Liver (tissue), 9 donors: ENCODE data around the gene INHBC. TPM values are rescaled to one million over a fixed set of nuclear protein-coding genes. Genes with fewer than 3 reads are reported as not detected.

Experiments
- DNase-seq: peaks from one replicate; pipeline ENCODE4 v3.0.0-alpha.2; 2017; ENCODE audit warnings: low spot score
- H3K27ac ChIP-seq, 2 donors: one replicate each; pipeline ENCODE4 v1.7.0; 2013; ENCODE audit warnings: inconsistent platforms in 2 of 2, low read length in 2 of 2, control low read depth in 1 of 2, low read depth in 1 of 2, mild to moderate bottlenecking in 1 of 2
- H3K27me3 ChIP-seq, 4 donors: one replicate each; pipeline versions ENCODE4 v1.6.1 to v1.7.0; 2013; ENCODE audit warnings: low read length in 3 of 4, inconsistent platforms in 1 of 4, mild to moderate bottlenecking in 1 of 4, moderate library complexity in 1 of 4; ENCODE audit not compliant: control insufficient read depth in 4 of 4, insufficient read depth in 4 of 4
- H3K36me3 ChIP-seq, 4 donors: one replicate each; pipeline versions ENCODE4 v1.6.1 to v1.7.0; 2013; ENCODE audit warnings: low read length in 3 of 4, mild to moderate bottlenecking in 3 of 4, low read depth in 1 of 4, moderate library complexity in 1 of 4; ENCODE audit not compliant: control insufficient read depth in 4 of 4, insufficient read depth in 3 of 4
- H3K4me1 ChIP-seq, 4 donors: one replicate each; pipeline versions ENCODE4 v1.6.1 to v1.7.0; 2013; ENCODE audit warnings: low read length in 3 of 4, mild to moderate bottlenecking in 3 of 4, moderate library complexity in 1 of 4; ENCODE audit not compliant: control insufficient read depth in 4 of 4, insufficient read depth in 4 of 4
- H3K4me3 ChIP-seq, 3 donors: one replicate each; pipeline versions ENCODE4 v1.6.1 to v1.7.0; 2013; ENCODE audit warnings: low read length in 3 of 3, control low read depth in 1 of 3, low read depth in 1 of 3, mild to moderate bottlenecking in 1 of 3
- H3K9ac ChIP-seq, 2 donors: one replicate each; pipeline ENCODE4 v1.7.0; 2013; ENCODE audit warnings: low read length in 2 of 2, mild to moderate bottlenecking in 2 of 2, moderate library complexity in 2 of 2, control low read depth in 1 of 2, low read depth in 1 of 2
- H3K9me3 ChIP-seq, 4 donors: one replicate each; pipeline versions ENCODE4 v1.6.1 to v1.7.0; 2013; ENCODE audit warnings: low read length in 3 of 4; ENCODE audit not compliant: control insufficient read depth in 4 of 4
- CTCF ChIP-seq: fragments of 150-350 bp; IDR thresholded peaks from 2 replicates; pipeline ENCODE4 v1.5.1; 2017; ENCODE audit warnings: improper control_type of control experiment, low read depth, low read length; ENCODE audit not compliant: missing input control
- EGR1 ChIP-seq, 2 donors: IDR thresholded peaks; 2 replicates each; pipeline ENCODE4 v1.6.1; 2016 to 2018; ENCODE audit warnings: antibody characterized with exemption in 2 of 2, low read depth in 2 of 2
- FOXA1 ChIP-seq: IDR thresholded peaks from 2 replicates; pipeline ENCODE4 v1.6.1; 2016; ENCODE audit warnings: antibody characterized with exemption
- FOXA2 ChIP-seq: IDR thresholded peaks from 2 replicates; pipeline ENCODE4 v1.6.1; 2016; ENCODE audit warnings: antibody characterized with exemption
- GABPA ChIP-seq, 2 donors: IDR thresholded peaks in 1 of 2; conservative IDR thresholded peaks in 1 of 2; 2 replicates each; pipeline ENCODE4 v1.6.1; 2016; ENCODE audit warnings: antibody characterized with exemption in 2 of 2, mild to moderate bottlenecking in 1 of 2, moderate library complexity in 1 of 2
- HNF4A ChIP-seq, 2 donors: conservative IDR thresholded peaks; 2 replicates each; pipeline ENCODE4 v1.6.1; 2016; ENCODE audit warnings: antibody characterized with exemption in 2 of 2, mild to moderate bottlenecking in 2 of 2
- HNF4G ChIP-seq: IDR thresholded peaks from 2 replicates; pipeline ENCODE4 v1.6.1; 2016; ENCODE audit warnings: antibody characterized with exemption
- JUND ChIP-seq, 2 donors: IDR thresholded peaks; 2 replicates each; pipeline ENCODE4 v1.6.1; 2016; ENCODE audit warnings: antibody characterized with exemption in 2 of 2
- NR2F2 ChIP-seq: IDR thresholded peaks from 2 replicates; pipeline ENCODE4 v1.6.1; 2016; ENCODE audit warnings: antibody characterized with exemption
- RAD21 ChIP-seq, 2 donors: IDR thresholded peaks; 2 replicates each; pipeline ENCODE4 v1.6.1; 2016; ENCODE audit warnings: antibody characterized with exemption in 2 of 2, mild to moderate bottlenecking in 2 of 2
- RXRA ChIP-seq, 2 donors: IDR thresholded peaks; 2 replicates each; pipeline ENCODE4 v1.6.1; 2017 to 2018; ENCODE audit warnings: antibody characterized with exemption in 2 of 2, mild to moderate bottlenecking in 1 of 2
- SP1 ChIP-seq: IDR thresholded peaks from 2 replicates; pipeline ENCODE4 v1.6.1; 2018; ENCODE audit warnings: antibody characterized with exemption, mild to moderate bottlenecking
- TAF1 ChIP-seq: conservative IDR thresholded peaks from 2 replicates; pipeline ENCODE4 v1.6.1; 2016; ENCODE audit warnings: antibody characterized with exemption, mild to moderate bottlenecking
- YY1 ChIP-seq: IDR thresholded peaks from 2 replicates; pipeline ENCODE4 v1.6.1; 2016; ENCODE audit warnings: antibody characterized with exemption, mild to moderate bottlenecking
- ZBTB33 ChIP-seq: IDR thresholded peaks from 2 replicates; pipeline ENCODE4 v1.6.1; 2016; ENCODE audit warnings: antibody characterized with exemption
- WGBS: extraction: QIAGEN DNeasy Blood & Tissue Kit; methylation state at CpG from one replicate; pipeline ENCODE4 v1.1.7; 2013; 5-methylcytosine and 5-hydroxymethylcytosine counted together
- polyA plus RNA-seq, 2 donors: library from polyadenylated mRNA; stranded (reverse) in 1 of 2; unstranded in 1 of 2; fragments of 200-250 nt in 1 of 2; fragments of >200 nt in 1 of 2; fragmentation: Nextera tagmentation in 1 of 2; extraction: Ambion mirVana in 1 of 2; gene quantifications; one replicate each; pipeline versions ENCODE4 v1.2.1 to v1.2.3, GENCODE V29; 2013 to 2015
- total RNA-seq, 2 donors: library from RNA; depleted of rRNA; stranded (reverse); fragments of >200 nt; gene quantifications; one replicate each; pipeline ENCODE4 v1.2.3, GENCODE V29; 2014
- TF ChIP-seq, protein P1 (sequence below): IDR thresholded peaks from 2 replicates; pipeline ENCODE4 v1.6.1; 2016; ENCODE audit warnings: antibody characterized with exemption, mild to moderate bottlenecking
- TF ChIP-seq, protein P2 (sequence below): IDR thresholded peaks from 2 replicates; pipeline ENCODE4 v1.6.1; 2016; ENCODE audit warnings: antibody characterized with exemption
- donor health status: healthy.
- donor health status: healthy.
- donor health status: healthy.
- donor health status: healthy.
- donor health status: healthy.

The INHBC gene
- total and polyA plus RNA-seq, 4 donors = 2.8 to 134 (median 86.7) TPM

DNA sequence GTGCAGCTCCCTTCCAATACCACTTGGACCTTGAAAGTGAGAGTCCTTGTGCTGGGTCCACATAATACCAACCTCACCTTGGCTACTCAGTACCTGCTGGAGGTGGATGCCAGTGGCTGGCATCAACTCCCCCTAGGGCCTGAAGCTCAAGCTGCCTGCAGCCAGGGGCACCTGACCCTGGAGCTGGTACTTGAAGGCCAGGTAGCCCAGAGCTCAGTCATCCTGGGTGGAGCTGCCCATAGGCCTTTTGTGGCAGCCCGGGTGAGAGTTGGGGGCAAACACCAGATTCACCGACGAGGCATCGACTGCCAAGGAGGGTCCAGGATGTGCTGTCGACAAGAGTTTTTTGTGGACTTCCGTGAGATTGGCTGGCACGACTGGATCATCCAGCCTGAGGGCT lies 14.8 kb downstream of the INHBC start:
- DNase-seq = no peak
- no peaks in the 10 kb centered on the region for H3K27me3 ChIP-seq
- peak overlapping the region; percentile 79 to 96 for H3K27ac ChIP-seq
- peaks cover 14 to 50% (median 39%) of the 10 kb centered on the region in 4 donors for H3K4me1 ChIP-seq
- no peak for TF ChIP-seq YY1
- no peak for TF ChIP-seq TAF1
- no peak for TF ChIP-seq CTCF
- H3K4me3 ChIP-seq = no peak overlapping the region
- peaks cover 0 to 4% (median 1%) of the 10 kb centered on the region in 4 donors for H3K36me3 ChIP-seq
- no peaks in the 10 kb centered on the region for H3K9me3 ChIP-seq
- H3K9ac ChIP-seq = no peak overlapping the region
- WGBS = 96% methylated on average over 7 of the region's 7 CpGs

DNA sequence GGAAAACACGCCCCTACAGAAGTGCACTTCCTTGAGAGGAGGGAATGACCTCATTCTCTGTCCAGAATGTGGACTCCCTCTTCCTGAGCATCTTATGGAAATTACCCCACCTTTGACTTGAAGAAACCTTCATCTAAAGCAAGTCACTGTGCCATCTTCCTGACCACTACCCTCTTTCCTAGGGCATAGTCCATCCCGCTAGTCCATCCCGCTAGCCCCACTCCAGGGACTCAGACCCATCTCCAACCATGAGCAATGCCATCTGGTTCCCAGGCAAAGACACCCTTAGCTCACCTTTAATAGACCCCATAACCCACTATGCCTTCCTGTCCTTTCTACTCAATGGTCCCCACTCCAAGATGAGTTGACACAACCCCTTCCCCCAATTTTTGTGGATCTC lies 15.5 kb downstream of the INHBC start:
- peaks cover 0 to 3% (median under 1%) of the 10 kb centered on the region in 4 donors for H3K36me3 ChIP-seq
- H3K9me3 ChIP-seq = no peaks in the 10 kb centered on the region
- no peaks in the 10 kb centered on the region for H3K27me3 ChIP-seq
- TF ChIP-seq TAF1 (no peak), FOXA1 (no peak), JUND (IDR thresholded peaks at IDR 0.05) (no peak), SP1 (no peak), HNF4A (conservative IDR thresholded peaks at IDR 0.05) (peak; percentile 54 to 65)
- H3K27ac ChIP-seq = peak overlapping the region; percentile 79 to 96
- H3K9ac ChIP-seq = peak overlapping the region in 1 of 2 donors; percentile 90
- DNase-seq = no peak
- WGBS = 82% methylated on average over 3 of the region's 3 CpGs
- no peak overlapping the region for H3K4me3 ChIP-seq
- peaks cover 14 to 53% (median 40%) of the 10 kb centered on the region in 4 donors for H3K4me1 ChIP-seq

GRCh38 chr12:57451233-57451778 lies 16.7 kb downstream of the INHBC start:
- H3K4me1 ChIP-seq = peaks cover 14 to 53% (median 38%) of the 10 kb centered on the region in 4 donors
- WGBS = 34% methylated on average over 6 of the region's 6 CpGs
- H3K9me3 ChIP-seq = no peaks in the 10 kb centered on the region
- H3K4me3 ChIP-seq = no peak overlapping the region
- H3K27me3 ChIP-seq = no peaks in the 10 kb centered on the region
- DNase-seq = peak; percentile 68
- peak overlapping the region; percentile 92 to 96 for H3K27ac ChIP-seq
- peak overlapping the region; percentile 22 to 83 for H3K9ac ChIP-seq
- H3K36me3 ChIP-seq = peaks cover 0 to 3% (median 0%) of the 10 kb centered on the region in 4 donors
- TF ChIP-seq CTCF (no peak), RXRA (IDR thresholded peaks at IDR 0.05) (peak; percentile 98 to 99), FOXA2 (peak; percentile 90), JUND (IDR thresholded peaks at IDR 0.05) (peak; percentile 89 to 92), ZBTB33 (peak; percentile 95), FOXA1 (peak; percentile 89), GABPA (IDR thresholded peaks at IDR 0.05 in 1 of 2, conservative IDR thresholded peaks at IDR 0.05 in 1 of 2) (peak in 1 of 2 donors; percentile 56), SP1 (peak; percentile 98), TAF1 (peak; percentile 73), HNF4A (conservative IDR thresholded peaks at IDR 0.05) (peak; percentile 98 to 99), NR2F2 (peak; percentile 78), YY1 (peak; percentile 81), RAD21 (IDR thresholded peaks at IDR 0.05) (peak; percentile 52 to 73), EGR1 (IDR thresholded peaks at IDR 0.05; ENCODE audit: low read depth in 2 of 2) (peak; percentile 92 to 93), HNF4G (peak; percentile 98)
- TF ChIP-seq, protein P1, sequence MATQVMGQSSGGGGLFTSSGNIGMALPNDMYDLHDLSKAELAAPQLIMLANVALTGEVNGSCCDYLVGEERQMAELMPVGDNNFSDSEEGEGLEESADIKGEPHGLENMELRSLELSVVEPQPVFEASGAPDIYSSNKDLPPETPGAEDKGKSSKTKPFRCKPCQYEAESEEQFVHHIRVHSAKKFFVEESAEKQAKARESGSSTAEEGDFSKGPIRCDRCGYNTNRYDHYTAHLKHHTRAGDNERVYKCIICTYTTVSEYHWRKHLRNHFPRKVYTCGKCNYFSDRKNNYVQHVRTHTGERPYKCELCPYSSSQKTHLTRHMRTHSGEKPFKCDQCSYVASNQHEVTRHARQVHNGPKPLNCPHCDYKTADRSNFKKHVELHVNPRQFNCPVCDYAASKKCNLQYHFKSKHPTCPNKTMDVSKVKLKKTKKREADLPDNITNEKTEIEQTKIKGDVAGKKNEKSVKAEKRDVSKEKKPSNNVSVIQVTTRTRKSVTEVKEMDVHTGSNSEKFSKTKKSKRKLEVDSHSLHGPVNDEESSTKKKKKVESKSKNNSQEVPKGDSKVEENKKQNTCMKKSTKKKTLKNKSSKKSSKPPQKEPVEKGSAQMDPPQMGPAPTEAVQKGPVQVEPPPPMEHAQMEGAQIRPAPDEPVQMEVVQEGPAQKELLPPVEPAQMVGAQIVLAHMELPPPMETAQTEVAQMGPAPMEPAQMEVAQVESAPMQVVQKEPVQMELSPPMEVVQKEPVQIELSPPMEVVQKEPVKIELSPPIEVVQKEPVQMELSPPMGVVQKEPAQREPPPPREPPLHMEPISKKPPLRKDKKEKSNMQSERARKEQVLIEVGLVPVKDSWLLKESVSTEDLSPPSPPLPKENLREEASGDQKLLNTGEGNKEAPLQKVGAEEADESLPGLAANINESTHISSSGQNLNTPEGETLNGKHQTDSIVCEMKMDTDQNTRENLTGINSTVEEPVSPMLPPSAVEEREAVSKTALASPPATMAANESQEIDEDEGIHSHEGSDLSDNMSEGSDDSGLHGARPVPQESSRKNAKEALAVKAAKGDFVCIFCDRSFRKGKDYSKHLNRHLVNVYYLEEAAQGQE = peak; percentile 82
- TF ChIP-seq, protein P2, sequence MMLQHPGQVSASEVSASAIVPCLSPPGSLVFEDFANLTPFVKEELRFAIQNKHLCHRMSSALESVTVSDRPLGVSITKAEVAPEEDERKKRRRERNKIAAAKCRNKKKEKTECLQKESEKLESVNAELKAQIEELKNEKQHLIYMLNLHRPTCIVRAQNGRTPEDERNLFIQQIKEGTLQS = peak; percentile 79
